Gastrocnemius medialis (tissue), 4 donors: Measurements from ENCODE around the gene TBX2. TPM values are rescaled to one million over a fixed set of nuclear protein-coding genes. Genes with fewer than 3 reads are reported as not detected.

Source experiments
- ATAC-seq, 2 donors: fragments of 150-250 bp; one replicate each; pipeline ENCODE4 v1.9.1; 2016
- DNase-seq, 2 donors: peaks; one replicate each; pipeline ENCODE4 v3.0.0-alpha.2; 2019
- H3K27ac ChIP-seq, 4 donors: fragments of 200-600 bp; sonication (generic); 1 replicate in 1 of 4; 2 replicates in 3 of 4; pipeline ENCODE4 v1.5.1; 2016 to 2018; ENCODE audit warnings: mild to moderate bottlenecking in 2 of 4, moderate library complexity in 1 of 4
- H3K27me3 ChIP-seq, 3 donors: fragments of 200-600 bp; sonication (generic) in 2 of 3; 1 replicate in 1 of 3; 2 replicates in 2 of 3; pipeline versions ENCODE4 v1.5.1 to v1.6.0; 2016 to 2019; ENCODE audit warnings: mild to moderate bottlenecking in 1 of 3, moderate library complexity in 1 of 3
- H3K36me3 ChIP-seq, 2 donors: fragments of 200-600 bp; sonication (generic) in 1 of 2; one replicate each; pipeline ENCODE4 v1.5.1; 2017 to 2018
- H3K4me1 ChIP-seq, 2 donors: fragments of 200-600 bp; sonication (generic) in 1 of 2; one replicate each; pipeline ENCODE4 v1.5.1; 2016 to 2017; ENCODE audit warnings: mild to moderate bottlenecking in 2 of 2
- H3K4me3 ChIP-seq, 4 donors: fragments of 200-600 bp; sonication (generic) in 3 of 4; 1 replicate in 1 of 4; 2 replicates in 3 of 4; pipeline ENCODE4 v1.5.1; 2016 to 2019; ENCODE audit warnings: mild to moderate bottlenecking in 2 of 4
- H3K9me3 ChIP-seq, 3 donors: fragments of 200-600 bp; sonication (generic) in 2 of 3; 1 replicate in 1 of 3; 2 replicates in 2 of 3; pipeline ENCODE4 v1.5.1; 2016 to 2019
- CTCF ChIP-seq, 5 experiments: fragments of 450-650 bp in 3 of 5; fragments of 200-600 bp in 2 of 5; sonication (generic) in 2 of 5; IDR thresholded peaks in 4 of 5; conservative IDR thresholded peaks in 1 of 5; 1 replicate in 4 of 5; 2 replicates in 1 of 5; pipeline ENCODE4 v1.5.1; 2016 to 2019; ENCODE audit warnings: antibody characterized with exemption in 5 of 5, mild to moderate bottlenecking in 3 of 5, moderate library complexity in 3 of 5
- POLR2A ChIP-seq, 2 donors: fragments of 450-650 bp; IDR thresholded peaks; one replicate each; pipeline ENCODE4 v1.6.1; 2017; ENCODE audit warnings: antibody characterized with exemption in 2 of 2, mild to moderate bottlenecking in 2 of 2, moderate library complexity in 2 of 2
- in situ Hi-C, 4 donors: fragments of 200-750 bp; cut with MboI; loops; one replicate each; pipeline versions ENCODE4 v1.15.0 to v1.8.0; 2017; ENCODE audit warnings: low sequenced_read_pairs in 4 of 4
- intact Hi-C: fragments of 100-400 bp; cut with DNase I; formaldehyde crosslinking; loops from one replicate; pipeline ENCODE4 v1.15.1; 2023; ENCODE audit warnings: low total_unique reads
- total RNA-seq, 4 donors: library from RNA; depleted of rRNA; stranded (reverse); fragments of >200 nt; gene quantifications; one replicate each; pipeline versions ENCODE4 v1.1.0 to v1.2.3, GENCODE V29; 2016

TBX2 gene
- total RNA-seq, 4 donors from 2014 or later: 4.2 to 10.4 (median 6.4) TPM

GRCh38 chr17:61390479-61390791 is 9.2 kb upstream of the TBX2 start:
- DNase-seq: no peak
- Histone ChIP-seq H3K36me3 (no peaks in the 10 kb centered on the region), H3K9me3 (no peaks in the 10 kb centered on the region), H3K27ac (peak overlapping the region in 3 of 4 donors; percentile 8 to 48 (median 22)), H3K27me3 (peaks cover 0 to 2% (median under 1%) of the 10 kb centered on the region in 3 donors), H3K4me1 (peaks cover 0 to 4% of the 10 kb centered on the region in 2 donors), H3K4me3 (no peak overlapping the region)
- no peak for TF ChIP-seq CTCF (IDR thresholded peaks at IDR 0.05 in 4 of 5, conservative IDR thresholded peaks at IDR 0.05 in 1 of 5)
- TF ChIP-seq POLR2A (IDR thresholded peaks at IDR 0.05): no peak
- ATAC-seq: no peak
- in situ Hi-C loops (loop anchor here (10.0 to 25.0 kb wide), 5 partner anchors 378 to 678 kb away; no protein-coding TSS in a partner anchor), intact Hi-C loops (loop anchor here (5.0 to 10.0 kb wide), 3 partner anchors 133 to 388 kb away; no protein-coding TSS in a partner anchor)

GRCh38 chr17:61391595-61392291 is 7.9 kb upstream of the TBX2 start:
- no peaks in the 10 kb centered on the region for H3K9me3 ChIP-seq
- in situ Hi-C loops (loop anchor here (10.0 to 25.0 kb wide), 5 partner anchors 379 to 679 kb away; no protein-coding TSS in a partner anchor), intact Hi-C loops (loop anchor here (5.0 to 10.0 kb wide), 3 partner anchors 134 to 389 kb away; no protein-coding TSS in a partner anchor)
- H3K36me3 ChIP-seq: no peaks in the 10 kb centered on the region
- DNase-seq: no peak
- H3K4me3 ChIP-seq: no peak overlapping the region
- no peak overlapping the region for H3K27ac ChIP-seq
- TF ChIP-seq CTCF (IDR thresholded peaks at IDR 0.05 in 4 of 5, conservative IDR thresholded peaks at IDR 0.05 in 1 of 5): no peak
- TF ChIP-seq POLR2A (IDR thresholded peaks at IDR 0.05): no peak
- peaks cover 12 to 15% (median 13%) of the 10 kb centered on the region in 3 donors for H3K27me3 ChIP-seq
- ATAC-seq: no peak
- peaks cover 0 to 4% of the 10 kb centered on the region in 2 donors for H3K4me1 ChIP-seq

- no peaks in the 10 kb centered on the region for H3K9me3 ChIP-seq
- H3K27me3 ChIP-seq: peaks cover 21 to 24% (median 22%) of the 10 kb centered on the region in 3 donors
- TF ChIP-seq POLR2A (IDR thresholded peaks at IDR 0.05) (no peak), CTCF (IDR thresholded peaks at IDR 0.05 in 4 of 5, conservative IDR thresholded peaks at IDR 0.05 in 1 of 5) (no peak)
- H3K27ac ChIP-seq: no peak overlapping the region
- no peak for DNase-seq
- no peaks in the 10 kb centered on the region for H3K36me3 ChIP-seq
- H3K4me1 ChIP-seq: peaks cover 7 to 9% of the 10 kb centered on the region in 2 donors
- intact Hi-C loops (loop anchor here (5.0 to 10.0 kb wide), 3 partner anchors 135 to 390 kb away; no protein-coding TSS in a partner anchor), in situ Hi-C loops (loop anchor here (10.0 to 25.0 kb wide), 5 partner anchors 380 to 680 kb away; no protein-coding TSS in a partner anchor)
- no peak for ATAC-seq
- no peak overlapping the region for H3K4me3 ChIP-seq
These were observed 7.0 kb upstream of the TBX2 start for GRCh38 chr17:61392679-61393078.

GRCh38 chr17:61393550-61393903 is 6.1 kb upstream of the TBX2 start:
- DNase-seq: peak in 1 of 2 donors; percentile 52
- intact Hi-C loops: loop anchor here (5.0 to 10.0 kb wide), 3 partner anchors 136 to 391 kb away; no protein-coding TSS in a partner anchor
- Histone ChIP-seq H3K4me1 (peaks cover 14 to 15% of the 10 kb centered on the region in 2 donors), H3K9me3 (no peaks in the 10 kb centered on the region), H3K36me3 (no peaks in the 10 kb centered on the region), H3K27ac (no peak overlapping the region), H3K4me3 (no peak overlapping the region), H3K27me3 (peaks cover 30 to 32% (median 30%) of the 10 kb centered on the region in 3 donors)
- ATAC-seq: peak; percentile 23 to 65
- TF ChIP-seq POLR2A (IDR thresholded peaks at IDR 0.05) (no peak), CTCF (IDR thresholded peaks at IDR 0.05 in 4 of 5, conservative IDR thresholded peaks at IDR 0.05 in 1 of 5) (peak in 3 of 5 experiments; percentile 13 to 23 (median 22))
- in situ Hi-C loops: loop anchor here (10.0 to 25.0 kb wide), 5 partner anchors 381 to 681 kb away; no protein-coding TSS in a partner anchor
